Pons (tissue), 1 donor: ENCODE data around the gene THSD4.
"Not testable (repeated sequence)": the region's sequence is repeated elsewhere in the genome, so short reads cannot be mapped to it uniquely, and the experiment has no call there.

Experiments
- DNase-seq: peaks from one replicate; pipeline ENCODE4 v3.0.0-alpha.2; 2016; ENCODE audit warnings: low spot score

Gene THSD4

GRCh38 chr15:71261418-71261817, 146.1 kb downstream of the THSD4 start:
- no peak for DNase-seq

GRCh38 chr15:71261909-71262308, 146.6 kb downstream of the THSD4 start:
- DNase-seq: no peak

GRCh38 chr15:71262599-71262998, 147.3 kb downstream of the THSD4 start:
- no peak for DNase-seq

GRCh38 chr15:71265606-71266005, 150.3 kb downstream of the THSD4 start:
- not testable (repeated sequence) for DNase-seq

- no peak for DNase-seq
Measured at GRCh38 chr15:71271327-71271726, 156.1 kb downstream of the THSD4 start.

- DNase-seq: no peak
Measured at GRCh38 chr15:71272932-71273331, 157.7 kb downstream of the THSD4 start.

- no peak for DNase-seq
Measured at GRCh38 chr15:71273731-71274447, 158.6 kb downstream of the THSD4 start.

GRCh38 chr15:71274448-71274798, 159.2 kb downstream of the THSD4 start:
- DNase-seq: no peak

GRCh38 chr15:71275098-71275497, 159.8 kb downstream of the THSD4 start:
- DNase-seq: no peak

- DNase-seq: no peak
Measured at GRCh38 chr15:71275566-71276335, 160.5 kb downstream of the THSD4 start.

GRCh38 chr15:71276336-71276665, 161.0 kb downstream of the THSD4 start:
- DNase-seq: no peak

- DNase-seq: no peak
Measured at GRCh38 chr15:71278989-71279756, 163.9 kb downstream of the THSD4 start.

- DNase-seq: no peak
Measured at GRCh38 chr15:71279757-71280141, 164.5 kb downstream of the THSD4 start.

- no peak for DNase-seq
Measured at GRCh38 chr15:71280206-71280605, 164.9 kb downstream of the THSD4 start.

- DNase-seq: no peak
Measured at GRCh38 chr15:71281256-71281655, 166.0 kb downstream of the THSD4 start.

- no peak for DNase-seq
Measured at GRCh38 chr15:71282076-71282475, 166.8 kb downstream of the THSD4 start.

GRCh38 chr15:71288348-71288955, 173.2 kb downstream of the THSD4 start:
- no peak for DNase-seq

GRCh38 chr15:71290002-71290401, 174.7 kb downstream of the THSD4 start:
- DNase-seq: no peak

GRCh38 chr15:71290881-71291635, 175.8 kb downstream of the THSD4 start:
- no peak for DNase-seq

GRCh38 chr15:71291723-71292122, 176.5 kb downstream of the THSD4 start:
- no peak for DNase-seq

- DNase-seq: no peak
Measured at GRCh38 chr15:71293723-71294122, 178.5 kb downstream of the THSD4 start.
